Measurements from ENCODE around the gene FRAS1.

GRCh38 chr4:78437608-78438088 is 380.5 kb downstream of the FRAS1 start:
- TF ChIP-seq, protein P1, sequence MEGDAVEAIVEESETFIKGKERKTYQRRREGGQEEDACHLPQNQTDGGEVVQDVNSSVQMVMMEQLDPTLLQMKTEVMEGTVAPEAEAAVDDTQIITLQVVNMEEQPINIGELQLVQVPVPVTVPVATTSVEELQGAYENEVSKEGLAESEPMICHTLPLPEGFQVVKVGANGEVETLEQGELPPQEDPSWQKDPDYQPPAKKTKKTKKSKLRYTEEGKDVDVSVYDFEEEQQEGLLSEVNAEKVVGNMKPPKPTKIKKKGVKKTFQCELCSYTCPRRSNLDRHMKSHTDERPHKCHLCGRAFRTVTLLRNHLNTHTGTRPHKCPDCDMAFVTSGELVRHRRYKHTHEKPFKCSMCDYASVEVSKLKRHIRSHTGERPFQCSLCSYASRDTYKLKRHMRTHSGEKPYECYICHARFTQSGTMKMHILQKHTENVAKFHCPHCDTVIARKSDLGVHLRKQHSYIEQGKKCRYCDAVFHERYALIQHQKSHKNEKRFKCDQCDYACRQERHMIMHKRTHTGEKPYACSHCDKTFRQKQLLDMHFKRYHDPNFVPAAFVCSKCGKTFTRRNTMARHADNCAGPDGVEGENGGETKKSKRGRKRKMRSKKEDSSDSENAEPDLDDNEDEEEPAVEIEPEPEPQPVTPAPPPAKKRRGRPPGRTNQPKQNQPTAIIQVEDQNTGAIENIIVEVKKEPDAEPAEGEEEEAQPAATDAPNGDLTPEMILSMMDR (IDR thresholded peaks at IDR 0.05): no peak
- TF ChIP-seq POLR2A (IDR thresholded peaks at IDR 0.05): no peak

Data from heart left ventricle (tissue), 13 donors.